ENCODE results near the gene IGFLR1. TPM values are rescaled to one million over a fixed set of nuclear protein-coding genes. Genes with fewer than 3 reads are reported as not detected.
A peak's percentile ranks its signal among the peaks of the same experiment; 100 is the strongest.

IGFLR1 gene
- total RNA-seq, 1 experiment from 2014 or later: 9.9 TPM

DNA sequence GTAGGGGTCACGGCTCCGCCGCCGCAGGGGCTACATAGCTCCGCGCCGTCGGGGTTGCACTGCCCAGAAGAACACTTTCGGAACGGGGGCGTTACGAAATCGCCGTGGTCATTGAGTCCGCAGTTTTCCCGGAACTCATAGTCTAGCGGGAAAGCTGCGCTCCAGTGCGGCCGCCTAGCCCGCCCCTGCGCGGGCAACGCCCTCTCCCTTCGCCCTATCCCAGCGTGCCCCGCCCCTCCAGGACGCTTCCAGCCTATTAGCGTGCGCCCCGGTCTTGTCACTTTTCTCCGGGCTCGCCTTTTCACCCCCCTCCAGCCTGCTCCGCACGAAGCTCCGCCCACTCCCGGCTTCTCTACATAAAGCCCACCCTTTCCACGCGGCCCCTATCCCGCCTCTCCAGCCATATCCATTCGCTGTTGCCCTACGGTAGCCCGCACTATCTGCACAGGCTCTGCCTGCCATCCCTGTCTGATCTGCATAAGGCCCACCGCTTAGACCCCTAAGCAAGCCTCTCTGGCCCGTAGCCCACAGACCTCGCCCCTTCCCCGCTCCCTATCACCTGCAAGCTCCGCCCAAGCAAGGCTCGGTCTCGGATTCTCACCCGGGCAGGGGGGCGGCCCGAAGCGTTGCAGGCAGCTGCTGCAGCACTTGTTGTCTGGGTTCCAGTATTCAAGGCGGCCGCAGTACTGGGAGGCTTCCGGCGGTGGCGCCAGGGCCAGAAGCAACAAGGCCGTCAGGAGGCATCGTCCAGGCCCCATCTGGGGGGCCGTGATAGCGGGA is 1.6 kb downstream of the IGFLR1 start:
- Mint-ChIP-seq H3K36me3 (peaks cover 21% of the 10 kb centered on the region), H3K27me3 (ENCODE audit: low read depth) (no peaks in the 10 kb centered on the region), H3K9me3 (no peaks in the 10 kb centered on the region), H3K4me1 (peaks cover 11% of the 10 kb centered on the region), H3K4me3 (peak overlapping the region; percentile 81), H3K27ac (peak overlapping the region; percentile 99)
- POLR2A ChIA-PET: interaction anchor here (0.5 to 1.3 kb wide), 18 partner anchors 10 to 1955 kb away, joined by 3 to 13 read pairs (median 4); partner anchors contain the start of genes COX6B1, HSPB6, PROSER3 and SYNE4
- ATAC-seq: peak; percentile 76
- CTCF ChIA-PET: interaction anchor here (0.5 to 1.6 kb wide), 25 partner anchors 8 to 599 kb away, joined by 3 to 25 read pairs (median 3); partner anchors contain the start of genes COX6B1, LIN37 and PROSER3
- TF ChIP-seq TEAD4 (CRISPR knock-in tag; IDR thresholded peaks at IDR 0.05): no peak
- no peak for TF ChIP-seq MXD4 (CRISPR knock-in tag; IDR thresholded peaks at IDR 0.05; ENCODE audit: borderline replicate concordance)
- TF ChIP-seq GABPB1 (CRISPR knock-in tag; IDR thresholded peaks at IDR 0.05): peak; percentile 55; the same call in 1 of the 2 replicates
- 0 out of 2 replicates have a peak, but pooled peaks have one; percentile 39 for TF ChIP-seq TP53 (CRISPR knock-in tag; IDR thresholded peaks at IDR 0.05)
- TF ChIP-seq ZNF317 (CRISPR knock-in tag; IDR thresholded peaks at IDR 0.05; ENCODE audit: borderline replicate concordance, low read depth): no peak
- TF ChIP-seq ZNF232 (CRISPR knock-in tag; IDR thresholded peaks at IDR 0.05): peak; percentile 60
- no peak for TF ChIP-seq PRRX2 (CRISPR knock-in tag; IDR thresholded peaks at IDR 0.05)
- no peak for TF ChIP-seq ATF3 (CRISPR knock-in tag; conservative IDR thresholded peaks at IDR 0.05)
- 0 out of 2 replicates have a peak, but pooled peaks have one; percentile 52 for TF ChIP-seq CREB1 (CRISPR knock-in tag; IDR thresholded peaks at IDR 0.05)
- TF ChIP-seq ESRRA (CRISPR knock-in tag; IDR thresholded peaks at IDR 0.05; ENCODE audit: borderline replicate concordance): no peak
- peak; percentile 54; the same call in 1 of the 2 replicates for TF ChIP-seq FOXP1 (CRISPR knock-in tag; IDR thresholded peaks at IDR 0.05; ENCODE audit: borderline replicate concordance)
- TF ChIP-seq NFYB (CRISPR knock-in tag; conservative IDR thresholded peaks at IDR 0.05; ENCODE audit: low read depth): peak; percentile 56
- TF ChIP-seq ZNF219 (CRISPR knock-in tag; IDR thresholded peaks at IDR 0.05; ENCODE audit: borderline replicate concordance): no peak
- TF ChIP-seq RORB (CRISPR knock-in tag; IDR thresholded peaks at IDR 0.05): no peak
- no peak for TF ChIP-seq USF1 (CRISPR knock-in tag; IDR thresholded peaks at IDR 0.05)
- TF ChIP-seq ETV6 (CRISPR knock-in tag; IDR thresholded peaks at IDR 0.05): peak; percentile 44
- TF ChIP-seq, protein P1, sequence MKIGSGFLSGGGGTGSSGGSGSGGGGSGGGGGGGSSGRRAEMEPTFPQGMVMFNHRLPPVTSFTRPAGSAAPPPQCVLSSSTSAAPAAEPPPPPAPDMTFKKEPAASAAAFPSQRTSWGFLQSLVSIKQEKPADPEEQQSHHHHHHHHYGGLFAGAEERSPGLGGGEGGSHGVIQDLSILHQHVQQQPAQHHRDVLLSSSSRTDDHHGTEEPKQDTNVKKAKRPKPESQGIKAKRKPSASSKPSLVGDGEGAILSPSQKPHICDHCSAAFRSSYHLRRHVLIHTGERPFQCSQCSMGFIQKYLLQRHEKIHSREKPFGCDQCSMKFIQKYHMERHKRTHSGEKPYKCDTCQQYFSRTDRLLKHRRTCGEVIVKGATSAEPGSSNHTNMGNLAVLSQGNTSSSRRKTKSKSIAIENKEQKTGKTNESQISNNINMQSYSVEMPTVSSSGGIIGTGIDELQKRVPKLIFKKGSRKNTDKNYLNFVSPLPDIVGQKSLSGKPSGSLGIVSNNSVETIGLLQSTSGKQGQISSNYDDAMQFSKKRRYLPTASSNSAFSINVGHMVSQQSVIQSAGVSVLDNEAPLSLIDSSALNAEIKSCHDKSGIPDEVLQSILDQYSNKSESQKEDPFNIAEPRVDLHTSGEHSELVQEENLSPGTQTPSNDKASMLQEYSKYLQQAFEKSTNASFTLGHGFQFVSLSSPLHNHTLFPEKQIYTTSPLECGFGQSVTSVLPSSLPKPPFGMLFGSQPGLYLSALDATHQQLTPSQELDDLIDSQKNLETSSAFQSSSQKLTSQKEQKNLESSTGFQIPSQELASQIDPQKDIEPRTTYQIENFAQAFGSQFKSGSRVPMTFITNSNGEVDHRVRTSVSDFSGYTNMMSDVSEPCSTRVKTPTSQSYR (CRISPR knock-in tag; IDR thresholded peaks at IDR 0.05): peak; percentile 33; the same call in 1 of the 2 replicates
- TF ChIP-seq, protein P2, sequence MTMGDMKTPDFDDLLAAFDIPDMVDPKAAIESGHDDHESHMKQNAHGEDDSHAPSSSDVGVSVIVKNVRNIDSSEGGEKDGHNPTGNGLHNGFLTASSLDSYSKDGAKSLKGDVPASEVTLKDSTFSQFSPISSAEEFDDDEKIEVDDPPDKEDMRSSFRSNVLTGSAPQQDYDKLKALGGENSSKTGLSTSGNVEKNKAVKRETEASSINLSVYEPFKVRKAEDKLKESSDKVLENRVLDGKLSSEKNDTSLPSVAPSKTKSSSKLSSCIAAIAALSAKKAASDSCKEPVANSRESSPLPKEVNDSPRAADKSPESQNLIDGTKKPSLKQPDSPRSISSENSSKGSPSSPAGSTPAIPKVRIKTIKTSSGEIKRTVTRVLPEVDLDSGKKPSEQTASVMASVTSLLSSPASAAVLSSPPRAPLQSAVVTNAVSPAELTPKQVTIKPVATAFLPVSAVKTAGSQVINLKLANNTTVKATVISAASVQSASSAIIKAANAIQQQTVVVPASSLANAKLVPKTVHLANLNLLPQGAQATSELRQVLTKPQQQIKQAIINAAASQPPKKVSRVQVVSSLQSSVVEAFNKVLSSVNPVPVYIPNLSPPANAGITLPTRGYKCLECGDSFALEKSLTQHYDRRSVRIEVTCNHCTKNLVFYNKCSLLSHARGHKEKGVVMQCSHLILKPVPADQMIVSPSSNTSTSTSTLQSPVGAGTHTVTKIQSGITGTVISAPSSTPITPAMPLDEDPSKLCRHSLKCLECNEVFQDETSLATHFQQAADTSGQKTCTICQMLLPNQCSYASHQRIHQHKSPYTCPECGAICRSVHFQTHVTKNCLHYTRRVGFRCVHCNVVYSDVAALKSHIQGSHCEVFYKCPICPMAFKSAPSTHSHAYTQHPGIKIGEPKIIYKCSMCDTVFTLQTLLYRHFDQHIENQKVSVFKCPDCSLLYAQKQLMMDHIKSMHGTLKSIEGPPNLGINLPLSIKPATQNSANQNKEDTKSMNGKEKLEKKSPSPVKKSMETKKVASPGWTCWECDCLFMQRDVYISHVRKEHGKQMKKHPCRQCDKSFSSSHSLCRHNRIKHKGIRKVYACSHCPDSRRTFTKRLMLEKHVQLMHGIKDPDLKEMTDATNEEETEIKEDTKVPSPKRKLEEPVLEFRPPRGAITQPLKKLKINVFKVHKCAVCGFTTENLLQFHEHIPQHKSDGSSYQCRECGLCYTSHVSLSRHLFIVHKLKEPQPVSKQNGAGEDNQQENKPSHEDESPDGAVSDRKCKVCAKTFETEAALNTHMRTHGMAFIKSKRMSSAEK (CRISPR knock-in tag; IDR thresholded peaks at IDR 0.05; ENCODE audit: borderline replicate concordance): no peak
- TF ChIP-seq, protein P3, sequence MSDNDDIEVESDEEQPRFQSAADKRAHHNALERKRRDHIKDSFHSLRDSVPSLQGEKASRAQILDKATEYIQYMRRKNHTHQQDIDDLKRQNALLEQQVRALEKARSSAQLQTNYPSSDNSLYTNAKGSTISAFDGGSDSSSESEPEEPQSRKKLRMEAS (CRISPR knock-in tag; IDR thresholded peaks at IDR 0.05): peak; percentile 62
- no peak for TF ChIP-seq NFE2L1 (CRISPR knock-in tag; IDR thresholded peaks at IDR 0.05)
- 0 out of 2 replicates have a peak, but pooled peaks have one; percentile 47 for TF ChIP-seq MYBL2 (CRISPR knock-in tag; IDR thresholded peaks at IDR 0.05)
- no peak for TF ChIP-seq ZNF138 (CRISPR knock-in tag; conservative IDR thresholded peaks at IDR 0.05)
- 0 out of 2 replicates have a peak, but pooled peaks have one; percentile 16 for TF ChIP-seq KAT7 (CRISPR knock-in tag; IDR thresholded peaks at IDR 0.05; ENCODE audit: borderline replicate concordance)
- peak; percentile 84 for TF ChIP-seq SP1 (CRISPR knock-in tag; conservative IDR thresholded peaks at IDR 0.05)
- peak; percentile 79 for TF ChIP-seq FOXK1 (CRISPR knock-in tag; IDR thresholded peaks at IDR 0.05)
- no peak for TF ChIP-seq EMX1 (CRISPR knock-in tag; IDR thresholded peaks at IDR 0.05)
- TF ChIP-seq MLX (CRISPR knock-in tag; IDR thresholded peaks at IDR 0.05): no peak
- DNase-seq (ENCODE audit: low spot score): peak; percentile 99
